Keratinocyte (primary cell): ENCODE data around the gene PLEKHA8. TPM values are rescaled to one million over a fixed set of nuclear protein-coding genes. Genes with fewer than 3 reads are reported as not detected.

Experiments used
- DNase-seq: peaks from one replicate; pipeline ENCODE4 v3.0.0-alpha.2; 2011; ENCODE audit warnings: low read depth, missing footprints, low spot score
- FAIRE-seq: peaks from 2 replicates; lab custom pipeline; 2011; peaks lifted over from hg19 to GRCh38; lab: Jason Lieb, UNC
- H2AFZ ChIP-seq: 2 replicates; pipeline ENCODE4 v1.6.0; 2012; ENCODE audit warnings: low read length, control low read depth, inconsistent platforms; ENCODE audit not compliant: control insufficient read depth
- H3K27ac ChIP-seq: 2 replicates; pipeline ENCODE4 v1.5.1; 2011; ENCODE audit warnings: low read length; ENCODE audit not compliant: control insufficient read depth, insufficient read depth
- H3K27me3 ChIP-seq: 3 replicates; pipeline ENCODE4 v1.6.0; 2011; ENCODE audit warnings: low read length; ENCODE audit not compliant: control insufficient read depth, insufficient read depth; ENCODE audit errors: extremely low read depth
- H3K36me3 ChIP-seq, 2 experiments: 2 replicates in 1 of 2; 3 replicates in 1 of 2; pipeline ENCODE4 v1.5.1; 2011; ENCODE audit warnings: low read length in 2 of 2, mild to moderate bottlenecking in 1 of 2; ENCODE audit not compliant: control insufficient read depth in 2 of 2, insufficient read depth in 2 of 2; ENCODE audit errors: extremely low read depth in 1 of 2
- H3K4me1 ChIP-seq: 3 replicates; pipeline ENCODE4 v1.5.1; 2011; ENCODE audit warnings: low read length; ENCODE audit not compliant: control insufficient read depth, insufficient read depth; ENCODE audit errors: extremely low read depth
- H3K4me2 ChIP-seq: 3 replicates; pipeline ENCODE4 v1.6.0; 2011; ENCODE audit warnings: low read depth, low read length; ENCODE audit not compliant: control insufficient read depth, insufficient read depth; ENCODE audit errors: extremely low read depth
- H3K4me3 ChIP-seq, 3 experiments: fragments of 200-600 bp in 1 of 3; sonication (generic) in 1 of 3; 2 replicates in 2 of 3; 3 replicates in 1 of 3; pipeline ENCODE4 v1.5.1; 2011 to 2016; ENCODE audit warnings: low read length in 3 of 3, mild to moderate bottlenecking in 3 of 3, control low read depth in 2 of 3, inconsistent platforms in 1 of 3, low read depth in 1 of 3, mixed read lengths in 1 of 3, mixed run types in 1 of 3, moderate library complexity in 1 of 3; ENCODE audit not compliant: control insufficient read depth in 2 of 3, insufficient read depth in 2 of 3; ENCODE audit errors: extremely low read depth in 1 of 3
- H3K79me2 ChIP-seq: 2 replicates; pipeline ENCODE4 v1.6.0; 2012; ENCODE audit warnings: low read length; ENCODE audit not compliant: control insufficient read depth, insufficient read depth
- H3K9ac ChIP-seq: 3 replicates; pipeline ENCODE4 v1.6.0; 2011; ENCODE audit warnings: low read length; ENCODE audit not compliant: control insufficient read depth, insufficient read depth; ENCODE audit errors: extremely low read depth
- H3K9me1 ChIP-seq: 3 replicates; pipeline ENCODE4 v1.6.0; 2011; ENCODE audit warnings: low read length; ENCODE audit not compliant: control insufficient read depth, insufficient read depth; ENCODE audit errors: extremely low read depth
- H3K9me3 ChIP-seq: 2 replicates; pipeline ENCODE4 v1.5.1; 2012; ENCODE audit warnings: low read depth, low read length; ENCODE audit not compliant: control insufficient read depth
- H4K20me1 ChIP-seq: 3 replicates; pipeline ENCODE4 v1.6.0; 2011; ENCODE audit warnings: low read length; ENCODE audit not compliant: control insufficient read depth, insufficient read depth; ENCODE audit errors: extremely low read depth
- CTCF ChIP-seq, 3 experiments: IDR thresholded peaks in 1 of 3; conservative IDR thresholded peaks in 1 of 3; optimal IDR thresholded peaks in 1 of 3; 2 replicates in 2 of 3; 3 replicates in 1 of 3; pipeline versions ENCODE3 to v1.5.1; 2011; ENCODE audit warnings: low read length in 3 of 3, mild to moderate bottlenecking in 3 of 3, moderate library complexity in 2 of 3, control low read depth in 1 of 3, inconsistent platforms in 1 of 3; ENCODE audit not compliant: insufficient read depth in 2 of 3; ENCODE audit errors: extremely low read depth in 1 of 3
- EZH2 ChIP-seq: IDR thresholded peaks from one replicate; pipeline ENCODE4 v1.6.1; 2012; ENCODE audit warnings: inconsistent platforms, mild to moderate bottlenecking, low read length, moderate library complexity
- dilution Hi-C: fragments of 300-500 bp; cut with MboI; formaldehyde crosslinking; loops from one replicate; pipeline ENCODE4 v1.7.0; 2020; ENCODE audit warnings: low sequenced_read_pairs; ENCODE audit not compliant: extremely low pct_ligation_motif_present
- polyA plus RNA-seq, 5 experiments: library from polyadenylated mRNA; depleted of rRNA in 3 of 5; stranded (reverse) in 3 of 5; stranded (forward) in 1 of 5; unstranded in 1 of 5; fragments of >200 nt; gene quantifications; 1 replicate in 1 of 5; 2 replicates in 3 of 5; 3 replicates in 1 of 5; pipeline versions ENCODE4 v1.2.1 to v1.2.3, GENCODE V29; 2011 to 2012; ENCODE audit warnings: missing spikeins in 2 of 5, low read depth in 1 of 5, low replicate concordance in 1 of 5

PLEKHA8 gene
- polyA plus RNA-seq, 1 donor (not counting 4 experiments of a cell fraction or from before 2014, with no cell fraction given), result 9.6 TPM

- no peaks in the 10 kb centered on the region for H3K27me3 ChIP-seq
- TF ChIP-seq EZH2 (no peak), CTCF (optimal IDR thresholded peaks at IDR 0.05 in 1 of 3, IDR thresholded peaks at IDR 0.05 in 1 of 3, conservative IDR thresholded peaks at IDR 0.05 in 1 of 3; ENCODE audit: extremely low read depth in 1 of 3, insufficient read depth in 2 of 3, low read length in 3 of 3) (no peak)
- no peaks in the 10 kb centered on the region for H4K20me1 ChIP-seq
- H3K9ac ChIP-seq, result no peak overlapping the region
- H3K79me2 ChIP-seq, result peaks cover 4% of the 10 kb centered on the region
- FAIRE-seq, result no peak
- no peak for DNase-seq
- H3K27ac ChIP-seq, result no peak overlapping the region
- no peak overlapping the region for H2AFZ ChIP-seq
- no peaks in the 10 kb centered on the region for H3K36me3 ChIP-seq
- H3K4me1 ChIP-seq, result peaks cover 32% of the 10 kb centered on the region
- H3K4me2 ChIP-seq, result no peak overlapping the region
- H3K4me3 ChIP-seq, result no peak overlapping the region
- dilution Hi-C loops, result no loop called here
- no peaks in the 10 kb centered on the region for H3K9me3 ChIP-seq
- no peaks in the 10 kb centered on the region for H3K9me1 ChIP-seq
Measured at GRCh38 chr7:30140456-30140855, 112.2 kb downstream of the PLEKHA8 start.

GRCh38 chr7:30142710-30143109 is 114.5 kb downstream of the PLEKHA8 start:
- no peak overlapping the region for H2AFZ ChIP-seq
- peak overlapping the region; percentile 18 for H3K9ac ChIP-seq
- dilution Hi-C loops, result no loop called here
- no peaks in the 10 kb centered on the region for H3K36me3 ChIP-seq
- no peaks in the 10 kb centered on the region for H3K27me3 ChIP-seq
- no peaks in the 10 kb centered on the region for H3K9me1 ChIP-seq
- peaks cover 28% of the 10 kb centered on the region for H3K4me1 ChIP-seq
- H3K4me2 ChIP-seq, result peak overlapping the region; percentile 87
- H3K79me2 ChIP-seq, result peaks cover 4% of the 10 kb centered on the region
- FAIRE-seq (peak; percentile 94), DNase-seq (no peak)
- H3K9me3 ChIP-seq, result no peaks in the 10 kb centered on the region
- H4K20me1 ChIP-seq, result no peaks in the 10 kb centered on the region
- TF ChIP-seq EZH2 (no peak), CTCF (optimal IDR thresholded peaks at IDR 0.05 in 1 of 3, IDR thresholded peaks at IDR 0.05 in 1 of 3, conservative IDR thresholded peaks at IDR 0.05 in 1 of 3; ENCODE audit: extremely low read depth in 1 of 3, insufficient read depth in 2 of 3, low read length in 3 of 3) (no peak)
- H3K4me3 ChIP-seq, result peak overlapping the region in 2 of 3 experiments; percentile 31 to 35
- H3K27ac ChIP-seq, result peak overlapping the region; percentile 59
